GM20000 (cell line): Measurements from ENCODE around the gene STAC.

Experiments used
- DNase-seq: peaks from one replicate; pipeline ENCODE4 v3.0.0; 2012; ENCODE audit warnings: low spot score
- CTCF ChIP-seq: IDR thresholded peaks from 2 replicates; pipeline ENCODE4 v1.5.1; 2012; ENCODE audit warnings: mild to moderate bottlenecking, control low read depth; ENCODE audit errors: extremely low read depth, missing control alignments

The STAC gene

GRCh38 chr3:36580716-36581115 lies 200.4 kb downstream of the STAC start:
- TF ChIP-seq CTCF: no peak
- no peak for DNase-seq

GRCh38 chr3:36591959-36592358 lies 211.7 kb downstream of the STAC start:
- no peak for TF ChIP-seq CTCF
- DNase-seq: no peak

GRCh38 chr3:36595511-36595910 lies 215.2 kb downstream of the STAC start:
- no peak for TF ChIP-seq CTCF
- DNase-seq: no peak

- no peak for TF ChIP-seq CTCF
- DNase-seq: no peak
Measured at GRCh38 chr3:36596419-36596818, 216.1 kb downstream of the STAC start.

- DNase-seq: no peak
- no peak for TF ChIP-seq CTCF
Measured at GRCh38 chr3:36597422-36597821, 217.1 kb downstream of the STAC start.
